NT2/D1 (cell line): Measurements from ENCODE around the gene TENM4.

Source experiments
- SUZ12 ChIP-seq: IDR thresholded peaks from 2 replicates; pipeline ENCODE4 v1.6.1; 2011; ENCODE audit not compliant: insufficient read length, insufficient read depth; ENCODE audit errors: extremely low read depth
- YY1 ChIP-seq: IDR thresholded peaks from 2 replicates; pipeline ENCODE4 v1.6.1; 2011; ENCODE audit not compliant: insufficient read length, insufficient read depth

GRCh38 chr11:78699609-78700135, 741.2 kb downstream of the TENM4 start:
- no peak for TF ChIP-seq SUZ12
- no peak for TF ChIP-seq YY1
